Sigmoid colon (tissue), 7 donors: ENCODE data around the gene GMDS. TPM values are rescaled to one million over a fixed set of nuclear protein-coding genes. Genes with fewer than 3 reads are reported as not detected.

Experiments used
- DNase-seq: peaks from one replicate; pipeline ENCODE4 v3.0.0-alpha.2; 2019
- H3K27ac ChIP-seq, 4 donors: fragments of 200-600 bp; sonication (generic); one replicate each; pipeline ENCODE4 v1.5.1; 2016 to 2019; ENCODE audit warnings: mild to moderate bottlenecking in 1 of 4
- H3K27me3 ChIP-seq, 3 donors: fragments of 200-600 bp; sonication (generic); one replicate each; pipeline ENCODE4 v1.5.1; 2019; ENCODE audit warnings: mild to moderate bottlenecking in 1 of 3
- H3K36me3 ChIP-seq, 4 donors: fragments of 200-600 bp; sonication (generic); one replicate each; pipeline ENCODE4 v1.5.1; 2016 to 2019
- H3K4me1 ChIP-seq, 4 donors: fragments of 200-600 bp; sonication (generic); one replicate each; pipeline ENCODE4 v1.5.1; 2017 to 2019
- H3K4me3 ChIP-seq, 4 donors: fragments of 200-600 bp; sonication (generic); one replicate each; pipeline ENCODE4 v1.5.1; 2017 to 2019; ENCODE audit warnings: mild to moderate bottlenecking in 2 of 4, moderate library complexity in 1 of 4
- H3K9me3 ChIP-seq, 4 donors: fragments of 200-600 bp in 3 of 4; sonication (generic) in 3 of 4; one replicate each; pipeline versions ENCODE4 v1.5.1 to v1.6.1; 2013 to 2019
- CTCF ChIP-seq, 4 experiments: fragments of 450-650 bp in 3 of 4; fragments of 200-600 bp in 1 of 4; IDR thresholded peaks; one replicate each; pipeline ENCODE4 v1.5.1; 2016 to 2019; ENCODE audit warnings: antibody characterized with exemption in 4 of 4, mild to moderate bottlenecking in 3 of 4, moderate library complexity in 2 of 4
- EP300 ChIP-seq, 4 donors: sonication (generic); formaldehyde crosslinking; IDR thresholded peaks; one replicate each; pipeline ENCODE4 v1.6.1; 2017; ENCODE audit warnings: antibody characterized with exemption in 4 of 4
- POLR2A ChIP-seq, 2 donors: fragments of 450-650 bp; IDR thresholded peaks; one replicate each; pipeline ENCODE4 v1.6.1; 2016; ENCODE audit warnings: antibody characterized with exemption in 2 of 2, mild to moderate bottlenecking in 2 of 2, moderate library complexity in 2 of 2
- POLR2AphosphoS5 ChIP-seq, 4 donors: sonication (generic); formaldehyde crosslinking; IDR thresholded peaks; one replicate each; pipeline ENCODE4 v1.6.1; 2017; ENCODE audit warnings: antibody characterized with exemption in 4 of 4
- WGBS, 2 donors: extraction: QIAGEN DNeasy Blood & Tissue Kit; methylation state at CpG; one replicate each; pipeline ENCODE4 v1.1.7; 2013; 5-methylcytosine and 5-hydroxymethylcytosine counted together
- intact Hi-C: fragments of 100-400 bp; cut with DNase I; formaldehyde crosslinking; loops from one replicate; pipeline ENCODE4 v1.15.1; 2023
- polyA plus RNA-seq, 3 donors: library from polyadenylated mRNA; stranded (reverse); fragments of 200-250 nt; gene quantifications; one replicate each; pipeline ENCODE4 v1.2.3, GENCODE V29; 2013
- total RNA-seq, 4 donors: library from RNA; depleted of rRNA; stranded (reverse); fragments of >200 nt; gene quantifications; one replicate each; pipeline ENCODE4 v1.1.0, GENCODE V29; 2016
- donor health status: healthy with polysubstance abuse.
- donor health status: Bipolar disorder and iron deficiency.
- donor health status: healthy.

Gene GMDS
- total and polyA plus RNA-seq, 7 donors, result 3.1 to 173 (median 9.4) TPM

- TF ChIP-seq EP300 (IDR thresholded peaks at IDR 0.05) (no peak), CTCF (IDR thresholded peaks at IDR 0.05) (no peak)
- 14 to 26% methylated on average over 1 of the region's 1 CpG for WGBS, 2 donors
- DNase-seq, result no peak
- intact Hi-C loops, result no loop called here
- H3K27ac ChIP-seq, result no peak overlapping the region
- H3K4me3 ChIP-seq, result no peak overlapping the region
- no peaks in the 10 kb centered on the region for H3K27me3 ChIP-seq
- H3K36me3 ChIP-seq, result no peaks in the 10 kb centered on the region
- H3K9me3 ChIP-seq, result no peaks in the 10 kb centered on the region
- peaks cover 0 to 3% (median 0%) of the 10 kb centered on the region in 4 donors for H3K4me1 ChIP-seq
These were observed 556.3 kb downstream of the GMDS start for GRCh38 chr6:1689141-1689540.

GRCh38 chr6:1688396-1688795 is 557.0 kb downstream of the GMDS start:
- TF ChIP-seq EP300 (IDR thresholded peaks at IDR 0.05) (no peak), POLR2AphosphoS5 (IDR thresholded peaks at IDR 0.05) (no peak), POLR2A (IDR thresholded peaks at IDR 0.05) (no peak), CTCF (IDR thresholded peaks at IDR 0.05) (no peak)
- Histone ChIP-seq H3K36me3 (no peaks in the 10 kb centered on the region), H3K27ac (no peak overlapping the region), H3K4me1 (peaks cover 0 to 3% (median 0%) of the 10 kb centered on the region in 4 donors), H3K4me3 (no peak overlapping the region), H3K27me3 (no peaks in the 10 kb centered on the region), H3K9me3 (no peaks in the 10 kb centered on the region)
- DNase-seq, result no peak
- WGBS, 2 donors, result 95 to 96% methylated on average over 3 of the region's 3 CpGs
- intact Hi-C loops, result no loop called here

GRCh38 chr6:1687402-1687801 is 558.0 kb downstream of the GMDS start:
- Histone ChIP-seq H3K4me3 (no peak overlapping the region), H3K27ac (no peak overlapping the region), H3K36me3 (no peaks in the 10 kb centered on the region), H3K27me3 (no peaks in the 10 kb centered on the region), H3K9me3 (no peaks in the 10 kb centered on the region), H3K4me1 (peaks cover 0 to 3% (median 0%) of the 10 kb centered on the region in 4 donors)
- no peak for DNase-seq
- intact Hi-C loops, result no loop called here
- WGBS, 2 donors, result 83 to 88% methylated on average over 6 of the region's 6 CpGs
- TF ChIP-seq POLR2AphosphoS5 (IDR thresholded peaks at IDR 0.05) (no peak), POLR2A (IDR thresholded peaks at IDR 0.05) (no peak), CTCF (IDR thresholded peaks at IDR 0.05) (no peak), EP300 (IDR thresholded peaks at IDR 0.05) (no peak)

DNA sequence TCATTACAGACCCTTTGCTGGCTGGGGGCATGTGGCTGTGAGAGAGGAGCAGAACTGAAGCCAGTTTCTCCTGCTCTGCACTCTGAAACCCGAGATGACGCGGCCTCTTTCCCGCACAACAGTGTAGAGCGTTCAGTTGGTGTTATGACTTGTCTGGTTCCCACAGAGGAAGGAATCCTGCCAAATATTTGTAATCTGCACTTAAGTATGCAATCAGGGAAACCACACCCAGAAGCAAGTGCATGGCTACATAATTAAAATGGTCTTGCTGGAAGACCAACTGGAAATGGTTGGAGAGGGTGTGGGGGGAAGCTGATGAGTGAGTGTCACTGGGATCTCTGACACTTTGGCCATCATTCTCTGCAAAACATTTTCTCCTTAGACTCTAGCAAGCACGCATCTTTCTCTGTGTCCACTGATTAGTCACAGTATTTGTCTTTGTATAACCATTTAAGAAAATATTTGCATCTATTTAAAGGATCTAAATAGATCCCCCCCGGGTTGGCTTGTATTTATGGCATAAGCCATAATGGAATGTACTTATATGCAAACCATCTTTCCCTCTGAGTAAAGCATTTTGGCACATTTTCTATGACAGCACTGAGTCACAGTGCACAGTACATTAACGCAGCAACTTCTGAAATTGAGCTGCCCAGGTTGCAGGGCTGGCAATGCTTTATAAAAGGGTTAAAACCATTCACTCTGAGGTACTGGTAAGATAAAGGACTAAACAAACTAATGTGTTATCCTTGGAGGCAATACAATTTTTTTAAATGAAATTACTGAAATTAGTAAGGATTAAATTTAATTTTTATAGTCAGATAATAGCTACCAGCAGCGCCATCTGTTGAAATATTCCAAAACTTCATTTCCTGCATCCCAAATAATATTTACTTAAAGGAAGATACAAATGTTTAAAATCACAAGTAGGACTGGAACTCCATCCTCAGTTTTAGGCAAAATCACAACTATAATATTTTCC is 559.0 kb downstream of the GMDS start:
- no peak overlapping the region for H3K27ac ChIP-seq
- intact Hi-C loops, result no loop called here
- 65 to 75% methylated on average over 9 of the region's 9 CpGs for WGBS, 2 donors

More for the DNA sequence above, 559.0 kb downstream of the GMDS start:
- H3K36me3 ChIP-seq, result no peaks in the 10 kb centered on the region
- no peaks in the 10 kb centered on the region for H3K27me3 ChIP-seq
- H3K4me3 ChIP-seq, result no peak overlapping the region
- H3K4me1 ChIP-seq, result peaks cover 0 to 3% (median 0%) of the 10 kb centered on the region in 4 donors
- DNase-seq, result no peak
- H3K9me3 ChIP-seq, result no peaks in the 10 kb centered on the region
- TF ChIP-seq CTCF (IDR thresholded peaks at IDR 0.05) (no peak), POLR2AphosphoS5 (IDR thresholded peaks at IDR 0.05) (no peak), POLR2A (IDR thresholded peaks at IDR 0.05) (no peak), EP300 (IDR thresholded peaks at IDR 0.05) (no peak)
